Measurements from ENCODE around the gene CSRNP3.

GRCh38 chr2:165576409-165577154, 107.1 kb downstream of the CSRNP3 start:
- TF ChIP-seq POLR2AphosphoS5 (IDR thresholded peaks at IDR 0.05; ENCODE audit: low read depth, low read length) (no peak), CTCF (IDR thresholded peaks at IDR 0.05) (no peak), REST (IDR thresholded peaks at IDR 0.05; ENCODE audit: insufficient read depth in 1 of 2, low read depth in 2 of 2, low read length in 1 of 2) (no peak), TCF7L2 (IDR thresholded peaks at IDR 0.05; ENCODE audit: low read depth, low read length) (no peak), SIN3A (IDR thresholded peaks at IDR 0.05; ENCODE audit: borderline replicate concordance, insufficient read depth, low read depth, low read length) (no peak)

Measured in Panc1 (cell line).